Neural progenitor cell (in vitro differentiated cells): ENCODE data around the gene SCARF2.

Experiments
- EZH2 ChIP-seq: fragments of 200-600 bp; sonication (generic); IDR thresholded peaks from 2 replicates; pipeline ENCODE4 v1.6.1; 2017; ENCODE audit warnings: antibody characterized with exemption, mild to moderate bottlenecking, moderate library complexity
- EZH2phosphoT487 ChIP-seq: fragments of 200-600 bp; sonication (generic); IDR thresholded peaks from 2 replicates; pipeline ENCODE4 v1.6.1; 2017; ENCODE audit warnings: antibody characterized with exemption
- TF ChIP-seq, protein P1 (sequence below): fragments of 200-600 bp; sonication (generic); IDR thresholded peaks from 2 replicates; pipeline ENCODE4 v1.5.1; 2017; ENCODE audit warnings: antibody characterized with exemption, mild to moderate bottlenecking

DNA sequence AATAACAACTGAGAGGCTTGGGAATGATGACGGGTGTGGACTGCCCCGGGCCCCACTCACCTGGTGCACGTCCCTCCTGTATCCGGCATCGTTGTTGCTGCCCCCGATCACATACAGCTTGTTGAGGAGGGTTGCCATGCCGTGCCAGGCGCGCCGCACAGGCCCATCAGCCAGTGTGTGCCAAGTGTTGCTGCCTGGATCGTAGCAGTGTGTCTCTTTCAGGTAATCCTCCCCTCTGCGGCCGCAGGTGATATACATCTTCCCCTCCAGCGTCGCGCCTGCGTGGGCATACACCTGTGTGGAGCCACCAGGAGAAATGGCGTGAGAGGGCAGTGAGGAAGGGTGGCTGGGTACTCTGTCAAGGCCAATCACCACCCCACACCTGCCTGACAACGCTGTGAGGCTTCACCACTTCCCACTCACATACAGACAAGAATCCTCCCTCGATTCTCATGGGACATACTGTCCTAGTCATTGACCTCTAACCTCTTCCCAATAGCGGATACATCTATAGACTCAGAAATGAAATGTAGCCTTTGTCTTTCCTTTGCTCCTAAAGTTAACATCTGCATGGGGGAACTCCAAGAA, 8.9 kb upstream of the SCARF2 start:
- TF ChIP-seq, protein P1, sequence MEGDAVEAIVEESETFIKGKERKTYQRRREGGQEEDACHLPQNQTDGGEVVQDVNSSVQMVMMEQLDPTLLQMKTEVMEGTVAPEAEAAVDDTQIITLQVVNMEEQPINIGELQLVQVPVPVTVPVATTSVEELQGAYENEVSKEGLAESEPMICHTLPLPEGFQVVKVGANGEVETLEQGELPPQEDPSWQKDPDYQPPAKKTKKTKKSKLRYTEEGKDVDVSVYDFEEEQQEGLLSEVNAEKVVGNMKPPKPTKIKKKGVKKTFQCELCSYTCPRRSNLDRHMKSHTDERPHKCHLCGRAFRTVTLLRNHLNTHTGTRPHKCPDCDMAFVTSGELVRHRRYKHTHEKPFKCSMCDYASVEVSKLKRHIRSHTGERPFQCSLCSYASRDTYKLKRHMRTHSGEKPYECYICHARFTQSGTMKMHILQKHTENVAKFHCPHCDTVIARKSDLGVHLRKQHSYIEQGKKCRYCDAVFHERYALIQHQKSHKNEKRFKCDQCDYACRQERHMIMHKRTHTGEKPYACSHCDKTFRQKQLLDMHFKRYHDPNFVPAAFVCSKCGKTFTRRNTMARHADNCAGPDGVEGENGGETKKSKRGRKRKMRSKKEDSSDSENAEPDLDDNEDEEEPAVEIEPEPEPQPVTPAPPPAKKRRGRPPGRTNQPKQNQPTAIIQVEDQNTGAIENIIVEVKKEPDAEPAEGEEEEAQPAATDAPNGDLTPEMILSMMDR: no peak
- TF ChIP-seq EZH2phosphoT487 (no peak), EZH2 (no peak)
